HG03064 (cell line): Measurements from ENCODE around the gene KIAA1210.

Source experiments
- ATAC-seq: cut with Tn5 transposase; IDR thresholded peaks from one replicate; pipeline ENCODE4 v1.9.1; 2021; ENCODE audit warnings: low read depth; ENCODE audit not compliant: unreplicated experiment

Gene KIAA1210

DNA sequence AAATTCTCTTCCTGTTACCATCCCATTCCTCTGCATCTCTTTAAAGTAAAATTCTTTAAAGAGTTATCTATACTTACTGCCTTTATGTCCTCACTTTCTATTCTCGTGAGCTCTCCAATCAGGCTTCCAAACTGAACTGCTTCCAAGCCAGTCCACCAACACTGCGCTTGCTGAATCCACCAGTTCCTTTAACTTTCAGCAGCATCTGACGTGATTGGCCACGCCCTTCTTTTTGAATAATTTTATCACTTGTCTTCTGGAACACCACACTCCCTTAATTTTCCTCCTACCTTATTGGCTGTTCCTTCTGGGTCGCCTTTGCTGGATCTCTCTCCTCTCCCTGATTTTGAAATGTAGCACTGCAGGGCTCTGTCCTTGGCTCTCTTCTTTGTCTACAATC lies at the start of gene KIAA1210:
TSS of gene KIAA1210 (minus strand) at position 163 of the 400 bp plus-strand sequence. CDS start 4,170 bp downstream, outside the sequence.
- ATAC-seq = no peak

- ATAC-seq = no peak
Measured at GRCh38 chrX:119177278-119177677, 49.7 kb upstream of the KIAA1210 start.

DNA sequence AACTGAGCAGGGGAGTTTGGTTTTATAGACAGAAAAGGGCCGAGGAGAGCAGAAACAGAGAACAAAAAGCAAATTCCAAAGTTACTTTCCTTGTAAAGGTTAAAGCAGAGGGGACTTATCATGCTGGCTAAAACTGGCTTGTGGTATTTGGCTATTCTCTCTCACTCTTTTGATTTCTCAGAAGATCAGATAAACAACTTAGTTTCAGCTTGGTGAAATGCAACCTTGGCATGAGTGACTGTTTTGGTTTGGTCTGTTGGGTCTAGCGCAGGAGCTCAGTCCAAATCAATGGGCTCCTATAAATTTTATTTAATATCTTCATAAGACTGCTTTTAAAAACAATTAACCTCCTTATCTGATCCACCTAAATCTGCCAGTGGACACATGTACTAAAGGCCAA lies 47.3 kb upstream of the KIAA1210 start:
- no peak for ATAC-seq

DNA sequence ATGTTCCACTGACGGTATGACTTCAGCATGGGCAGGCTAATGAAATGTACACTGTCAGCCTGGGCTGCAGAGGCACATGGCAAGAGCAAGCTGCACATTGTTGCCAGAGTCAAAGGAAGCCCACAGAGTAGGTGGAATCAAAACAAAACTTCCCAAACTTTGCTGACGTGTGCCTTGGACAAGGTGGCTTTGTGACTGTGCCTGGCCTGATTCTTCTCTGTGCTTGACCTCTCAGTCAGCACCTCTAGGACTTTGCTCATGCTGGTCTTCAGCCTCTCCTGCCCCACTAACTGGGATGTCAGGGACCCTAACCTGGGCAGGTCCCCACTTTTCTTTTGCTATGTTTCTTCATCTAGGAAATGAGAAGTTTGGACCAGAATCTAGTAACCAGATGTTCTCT lies 40.5 kb upstream of the KIAA1210 start:
- no peak for ATAC-seq

GRCh38 chrX:119158226-119158625 lies 30.6 kb upstream of the KIAA1210 start:
- no peak for ATAC-seq

DNA sequence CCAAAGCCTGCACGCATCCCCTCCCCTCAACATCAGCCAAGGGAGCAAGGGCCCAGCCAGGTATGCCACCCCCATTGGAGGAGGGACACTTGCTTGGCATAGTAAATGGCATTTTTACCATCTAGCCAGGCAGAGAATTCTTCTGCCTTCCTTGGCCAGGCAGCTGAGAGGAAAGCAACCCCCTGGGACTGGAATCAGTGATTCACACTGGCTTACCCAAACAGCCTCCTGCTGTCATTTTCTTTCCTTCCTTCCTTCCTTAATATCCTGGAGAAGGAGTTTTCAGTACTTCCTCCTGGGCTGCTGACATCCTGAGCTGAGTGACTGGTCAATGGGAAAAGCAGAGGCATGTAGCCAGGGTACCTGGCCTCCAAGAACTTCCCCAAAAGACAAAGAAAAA lies 28.6 kb upstream of the KIAA1210 start:
- no peak for ATAC-seq

GRCh38 chrX:119155416-119156035 lies 27.9 kb upstream of the KIAA1210 start:
- no peak for ATAC-seq

GRCh38 chrX:119151051-119151380 lies 23.4 kb upstream of the KIAA1210 start:
- ATAC-seq = no peak

- no peak for ATAC-seq
Measured at GRCh38 chrX:119150163-119151050, 22.8 kb upstream of the KIAA1210 start.

DNA sequence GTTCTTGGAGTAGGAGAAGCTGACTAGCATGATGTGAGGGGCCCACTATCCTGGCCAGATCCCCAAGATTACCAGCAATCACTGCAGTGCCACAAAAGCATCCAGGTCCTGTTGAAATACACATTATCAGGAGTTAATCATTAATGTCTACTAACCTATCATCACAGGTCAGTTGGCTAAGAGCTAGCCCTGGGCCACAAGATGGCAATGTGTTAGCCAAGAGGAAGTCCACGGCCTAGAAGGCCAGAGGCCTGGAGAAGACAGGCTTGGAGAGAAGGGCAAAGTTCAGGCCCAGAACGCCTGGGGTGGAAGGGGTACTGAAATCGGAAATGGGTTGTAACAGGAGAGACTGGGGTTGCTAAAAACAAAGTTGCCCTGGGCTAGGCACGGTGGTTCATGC lies 19.9 kb upstream of the KIAA1210 start:
- ATAC-seq = no peak

DNA sequence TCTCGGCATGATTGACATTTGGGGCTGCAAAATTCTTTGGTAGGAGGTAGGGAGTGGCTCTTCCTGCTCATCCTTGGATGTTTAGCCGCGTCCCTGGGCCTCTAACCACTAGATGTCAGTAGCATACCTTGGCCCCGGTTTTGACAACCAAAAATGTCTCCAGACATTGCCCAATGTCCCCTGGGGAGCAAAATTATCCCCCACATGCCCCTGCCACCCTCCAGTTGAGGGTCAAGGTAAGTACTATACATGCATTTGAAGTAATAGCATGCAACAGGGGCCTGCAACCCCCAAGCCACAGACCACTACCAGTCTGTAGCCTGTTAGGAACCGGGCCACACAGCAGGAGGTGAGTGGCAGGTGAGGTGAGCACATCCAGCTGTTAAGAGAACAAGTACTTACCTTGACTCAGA lies 17.6 kb upstream of the KIAA1210 start:
- ATAC-seq = no peak

DNA sequence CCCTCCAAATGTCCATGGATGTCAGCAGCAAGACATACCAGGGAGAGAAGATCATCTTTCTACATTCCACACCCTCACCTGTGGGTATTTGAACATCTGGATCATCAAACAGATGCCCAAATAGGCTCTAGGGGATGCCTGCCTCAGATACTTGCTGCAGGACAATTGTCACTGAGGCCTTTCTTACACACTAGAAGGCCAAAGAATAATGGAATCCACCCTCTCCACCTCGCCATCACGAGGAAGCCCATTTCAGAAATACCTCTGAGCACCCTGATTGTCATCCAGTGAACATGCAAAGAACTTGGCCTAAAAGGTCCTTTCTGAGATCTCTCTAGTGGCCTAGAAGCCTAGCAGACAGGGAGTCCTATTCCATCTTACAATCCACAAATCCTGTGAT lies 6.9 kb upstream of the KIAA1210 start:
- ATAC-seq = no peak

DNA sequence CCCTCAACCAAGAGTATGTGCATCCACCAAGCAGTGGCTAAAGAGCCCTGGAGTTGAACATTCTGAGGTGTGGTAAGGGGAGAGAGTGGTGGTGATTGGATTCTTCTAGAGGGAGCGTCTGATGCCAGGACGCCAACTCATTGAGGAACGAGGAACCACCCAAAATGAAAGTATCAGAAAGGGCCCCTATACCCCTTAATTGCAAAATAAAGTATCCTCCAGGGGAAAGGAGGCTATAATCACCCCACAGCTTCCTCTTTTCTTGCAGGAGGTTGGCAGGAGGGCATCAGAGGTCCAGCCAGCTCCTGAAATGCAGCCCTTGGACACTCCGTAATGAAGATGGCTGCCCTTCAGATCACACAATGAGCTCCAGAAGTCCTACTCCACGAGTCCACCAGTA lies 5.3 kb upstream of the KIAA1210 start:
- ATAC-seq = no peak

- ATAC-seq = no peak
Measured at GRCh38 chrX:119132316-119132715, 4.7 kb upstream of the KIAA1210 start.

- no peak for ATAC-seq
Measured at GRCh38 chrX:119130911-119131310, 3.3 kb upstream of the KIAA1210 start.

DNA sequence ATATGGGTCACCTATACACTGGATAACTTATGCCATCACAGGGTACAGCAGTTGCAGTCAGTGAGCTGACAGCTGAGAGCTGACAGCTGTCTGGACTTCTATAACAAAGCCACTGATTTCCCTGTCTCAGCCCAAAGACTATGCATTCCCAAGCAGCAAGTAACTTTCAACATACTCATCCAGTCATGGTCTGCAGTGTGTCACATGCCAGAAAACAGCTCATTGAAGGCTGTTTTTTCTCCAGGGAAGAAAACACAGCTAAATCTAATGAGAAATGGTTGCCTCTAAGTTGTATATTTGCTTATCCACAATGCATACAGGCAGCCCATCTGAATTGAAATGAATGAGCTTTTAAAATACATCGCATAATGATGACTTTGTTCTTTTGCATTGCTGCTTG lies 6.3 kb downstream of the KIAA1210 start:
- no peak for ATAC-seq

DNA sequence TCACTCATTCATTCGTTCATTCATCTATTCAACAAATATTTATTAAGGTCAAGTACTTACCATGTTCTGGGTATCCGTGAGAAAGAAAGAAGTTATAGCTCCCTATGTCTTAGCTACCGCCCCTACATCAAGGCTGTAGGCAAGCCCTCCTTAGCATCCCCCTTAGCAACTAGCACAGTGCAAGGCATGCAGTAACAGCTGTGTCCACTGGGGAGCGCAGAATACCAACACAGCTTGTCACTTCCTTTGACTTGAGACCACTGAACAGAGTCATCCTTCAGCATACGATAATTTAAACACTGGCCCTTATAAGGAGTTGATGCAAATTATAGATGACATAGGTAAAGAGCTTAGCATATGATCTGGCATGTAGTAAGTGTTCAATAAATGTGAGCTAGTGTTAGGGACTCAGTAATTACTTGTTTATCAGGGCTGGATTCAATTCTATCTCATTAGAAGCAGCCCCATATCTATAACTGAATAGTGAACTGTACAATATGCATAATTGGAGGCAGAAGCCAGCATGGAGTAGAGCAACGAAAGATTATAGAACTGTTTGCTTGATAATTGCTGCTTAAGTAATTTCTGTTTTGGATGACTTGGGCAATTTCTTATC lies 8.7 kb downstream of the KIAA1210 start:
- peak; percentile 90 for ATAC-seq

- ATAC-seq = no peak
Measured at GRCh38 chrX:119107206-119107605, 20.4 kb downstream of the KIAA1210 start.

GRCh38 chrX:119105826-119106225 lies 21.8 kb downstream of the KIAA1210 start:
- no peak for ATAC-seq

DNA sequence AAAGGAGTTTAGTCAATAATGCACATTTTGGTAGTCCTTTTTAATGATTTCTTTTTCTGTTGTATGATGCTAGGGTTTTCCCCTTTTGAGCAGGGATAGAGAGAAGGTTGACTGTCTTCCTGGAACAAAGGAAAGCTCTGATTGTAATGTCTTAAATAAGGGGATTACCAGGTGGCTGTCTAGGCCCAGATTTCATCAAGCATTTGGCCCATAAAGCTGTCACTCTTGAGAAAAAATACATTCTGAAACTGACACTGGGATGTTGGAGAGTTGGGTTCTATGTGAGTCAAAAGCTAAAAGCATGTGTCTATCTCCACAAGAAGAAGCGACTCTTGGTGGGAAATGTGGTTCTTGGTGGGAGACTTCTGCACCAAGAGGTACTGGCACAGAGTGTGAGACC lies 26.4 kb downstream of the KIAA1210 start:
- no peak for ATAC-seq

- ATAC-seq = no peak
Measured at GRCh38 chrX:119095936-119096335, 31.7 kb downstream of the KIAA1210 start.

DNA sequence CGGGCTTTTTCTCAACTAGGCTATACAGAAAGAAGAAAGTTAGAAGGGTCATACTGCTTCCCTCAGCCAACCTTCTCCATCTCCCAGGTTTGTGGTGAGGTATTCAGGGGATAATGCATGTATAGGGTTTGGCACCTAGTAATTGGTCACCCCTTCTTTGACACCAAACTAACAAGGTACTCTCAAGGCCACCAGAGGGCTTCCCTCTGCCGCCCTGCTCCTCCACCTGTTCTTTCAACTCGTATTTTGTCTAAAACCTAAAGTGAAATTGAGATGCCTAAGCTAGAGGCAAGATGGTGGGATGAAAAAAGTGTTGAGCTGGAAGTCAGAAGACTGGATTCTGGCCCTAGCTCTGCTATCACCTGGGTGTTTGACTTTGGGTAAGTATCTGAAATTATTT lies 32.8 kb downstream of the KIAA1210 start:
- ATAC-seq = no peak
